Islet of Langerhans (tissue), 1 donor: Measurements from ENCODE around the gene SLC26A3.

Source experiments
- FAIRE-seq: peaks from one replicate; lab custom pipeline; 2011; peaks lifted over from hg19 to GRCh38; lab: Jason Lieb, UNC

SLC26A3 gene

GRCh38 chr7:107815254-107815882, 12.3 kb upstream of the SLC26A3 start:
- no peak for FAIRE-seq

DNA sequence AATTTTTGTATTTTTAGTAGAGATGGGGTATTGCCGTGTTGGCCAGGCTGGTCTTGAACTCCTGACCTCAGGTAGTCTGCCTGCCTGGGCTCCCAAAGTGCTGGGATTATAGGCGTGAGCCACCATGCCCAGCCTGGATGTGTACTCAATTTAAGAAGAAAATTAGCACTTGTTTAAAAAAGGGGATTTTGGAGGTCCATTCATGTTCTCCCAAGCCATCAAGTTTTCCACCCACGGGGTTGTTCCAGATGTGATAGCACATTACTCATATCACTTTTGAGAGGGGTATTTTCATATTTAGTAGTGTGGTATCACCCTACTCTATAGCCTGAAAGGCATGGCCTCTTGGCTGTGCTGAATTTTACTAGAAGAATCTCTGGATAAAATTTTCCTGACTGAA, 10.5 kb upstream of the SLC26A3 start:
- no peak for FAIRE-seq

DNA sequence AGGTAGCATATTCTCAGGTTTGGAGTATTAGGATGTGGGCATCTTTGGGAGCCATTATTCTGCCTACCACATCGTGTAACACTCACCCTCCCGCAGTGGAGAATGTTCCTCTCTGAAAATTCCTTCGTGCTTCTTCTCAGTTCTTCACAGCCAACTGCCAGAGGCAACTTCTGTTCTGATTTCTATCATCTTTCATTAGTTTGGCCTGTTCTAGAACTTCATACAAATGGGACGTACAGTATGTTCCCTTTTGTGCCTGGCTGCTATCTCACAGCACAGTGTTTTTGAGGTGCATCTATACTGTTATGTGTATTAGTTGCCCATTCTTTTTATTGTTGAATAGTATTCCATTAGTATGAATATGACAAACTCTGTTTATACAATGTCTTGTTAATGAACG, 8.9 kb upstream of the SLC26A3 start:
- no peak for FAIRE-seq

DNA sequence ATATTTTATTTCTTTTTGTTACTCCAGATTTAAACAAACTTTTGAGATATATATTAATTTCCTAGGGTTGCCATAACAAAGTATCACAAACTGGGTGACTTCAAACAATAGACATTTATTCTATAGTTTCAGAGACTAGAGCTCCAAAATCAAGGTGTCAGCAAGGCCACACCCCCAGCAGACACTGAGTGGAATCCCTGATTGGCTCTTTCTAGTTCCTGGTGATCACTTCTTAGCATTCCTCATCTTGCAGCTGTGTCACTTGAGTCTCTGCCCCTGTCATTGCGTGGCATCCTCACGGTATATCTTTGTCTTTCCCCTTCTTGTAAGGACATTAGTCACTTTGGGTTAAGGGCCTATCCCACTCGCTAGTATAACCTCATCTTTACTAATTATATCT, 7.6 kb upstream of the SLC26A3 start:
- FAIRE-seq = no peak

GRCh38 chr7:107809179-107809578, 6.2 kb upstream of the SLC26A3 start:
- no peak for FAIRE-seq

DNA sequence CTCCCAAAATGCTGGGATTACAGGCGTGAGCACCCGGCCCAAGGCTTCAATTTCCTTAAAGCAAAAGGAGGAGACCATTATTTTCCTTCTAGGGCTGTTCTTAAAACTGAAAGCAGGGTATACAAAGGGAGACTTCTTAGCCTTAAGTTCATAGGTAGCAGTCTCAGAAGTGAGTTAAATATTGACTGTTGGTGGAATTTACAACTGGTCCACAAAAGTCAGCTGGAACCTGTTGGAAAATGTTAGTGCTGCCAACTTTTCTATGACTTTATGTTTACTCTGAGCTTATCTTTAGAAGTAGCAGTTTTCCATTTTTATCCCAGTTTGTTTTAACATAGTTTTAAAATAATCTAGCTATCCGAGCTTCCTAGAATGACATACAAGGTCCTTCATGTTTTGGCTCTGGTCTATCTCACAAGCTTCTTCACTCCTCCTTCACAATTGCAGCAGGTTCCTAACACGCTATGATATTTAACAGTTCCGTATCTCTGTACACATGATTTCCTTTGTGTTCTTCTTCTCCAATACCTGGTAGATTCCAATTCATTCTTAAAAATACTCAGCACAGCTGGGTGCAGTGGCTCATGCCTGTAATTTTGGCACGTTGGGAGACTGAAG, 3.3 kb downstream of the SLC26A3 start:
- FAIRE-seq = no peak

GRCh38 chr7:107792364-107792763, 10.7 kb downstream of the SLC26A3 start:
- FAIRE-seq = no peak

GRCh38 chr7:107789647-107790046, 13.4 kb downstream of the SLC26A3 start:
- FAIRE-seq = no peak

GRCh38 chr7:107788662-107789061, 14.4 kb downstream of the SLC26A3 start:
- no peak for FAIRE-seq

DNA sequence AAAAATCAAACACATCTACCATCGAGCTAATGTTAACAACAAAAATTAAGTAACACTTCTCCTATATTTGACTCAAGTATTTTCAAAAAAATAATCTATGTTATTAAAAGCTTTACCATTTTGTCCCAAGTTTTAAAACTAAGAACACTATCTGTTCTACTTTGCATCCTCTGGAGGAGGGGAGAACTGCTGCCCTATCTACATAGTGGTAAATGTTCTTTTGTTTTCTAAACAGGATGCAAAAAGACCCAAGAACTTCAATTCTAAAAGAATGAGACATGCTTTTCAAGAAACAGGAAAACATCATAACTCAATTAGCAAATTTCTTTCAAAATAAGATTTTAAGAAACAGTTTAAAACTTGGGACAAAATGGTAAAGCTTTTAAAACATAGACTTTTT, 14.8 kb downstream of the SLC26A3 start:
- no peak for FAIRE-seq

DNA sequence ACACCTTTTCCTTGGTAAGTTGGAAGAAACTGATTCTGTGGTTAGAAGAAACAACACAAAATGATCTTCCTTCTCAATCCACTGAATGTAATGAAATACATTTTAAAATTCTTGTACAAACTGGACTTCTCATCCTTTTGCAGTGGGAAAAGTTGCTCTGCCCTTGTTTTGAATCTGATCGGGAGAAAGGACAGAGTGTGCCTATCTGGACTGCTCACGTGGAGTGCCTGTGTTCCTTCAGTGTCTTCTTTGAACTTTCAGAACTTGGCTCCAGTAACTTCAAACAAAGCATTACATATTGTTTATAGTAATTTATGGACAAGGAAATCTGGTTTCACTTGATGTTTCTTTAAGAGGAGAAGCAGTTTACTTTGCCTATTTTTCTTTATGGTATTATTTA, 17.1 kb downstream of the SLC26A3 start:
- no peak for FAIRE-seq

GRCh38 chr7:107785170-107785569, 17.9 kb downstream of the SLC26A3 start:
- FAIRE-seq = no peak

GRCh38 chr7:107783648-107784047, 19.4 kb downstream of the SLC26A3 start:
- FAIRE-seq = no peak

- no peak for FAIRE-seq
Observed at GRCh38 chr7:107782374-107782773, 20.6 kb downstream of the SLC26A3 start.

DNA sequence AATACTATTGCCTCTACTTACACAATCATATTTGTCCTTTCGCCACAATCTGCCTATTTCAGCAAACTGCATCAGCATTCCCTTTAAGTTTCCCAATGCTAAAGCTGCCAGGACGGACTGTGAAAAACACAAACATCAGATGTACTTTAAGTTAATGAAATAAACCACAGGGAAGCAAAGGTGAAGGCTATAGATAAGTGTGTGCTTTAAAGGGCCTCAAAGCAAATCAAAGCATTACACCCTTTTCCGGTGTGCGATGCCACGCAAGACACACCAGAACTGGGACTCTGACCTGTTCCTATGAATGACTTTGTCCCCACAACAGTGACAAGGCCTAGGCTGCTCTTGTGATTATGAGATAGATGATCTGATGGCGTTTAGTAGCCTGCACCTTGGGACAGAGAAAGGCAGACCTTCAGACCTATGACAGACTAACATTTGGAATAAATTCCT, 23.4 kb downstream of the SLC26A3 start:
- no peak for FAIRE-seq

GRCh38 chr7:107778283-107778682, 24.7 kb downstream of the SLC26A3 start:
- FAIRE-seq = no peak

DNA sequence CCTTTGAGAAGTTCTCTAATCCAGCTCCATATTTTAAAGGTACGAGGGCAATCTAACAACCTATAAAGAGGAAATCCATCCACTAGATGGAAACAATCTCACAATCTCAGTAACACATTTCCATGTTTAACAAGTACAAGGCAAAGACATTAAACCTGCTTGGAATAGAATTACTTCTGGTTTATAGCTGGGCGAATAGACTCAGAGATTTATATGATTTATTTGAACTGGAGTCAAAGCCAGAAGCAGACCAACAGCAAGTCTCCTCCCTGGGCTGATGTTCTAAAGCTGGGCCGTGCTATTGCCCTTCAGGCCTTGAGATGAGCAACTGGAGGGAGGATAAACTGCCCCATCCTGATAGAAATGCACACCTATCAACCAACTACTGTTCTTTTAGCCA, 25.3 kb downstream of the SLC26A3 start:
- FAIRE-seq = no peak

- no peak for FAIRE-seq
Observed at GRCh38 chr7:107773027-107773426, 30.0 kb downstream of the SLC26A3 start.

DNA sequence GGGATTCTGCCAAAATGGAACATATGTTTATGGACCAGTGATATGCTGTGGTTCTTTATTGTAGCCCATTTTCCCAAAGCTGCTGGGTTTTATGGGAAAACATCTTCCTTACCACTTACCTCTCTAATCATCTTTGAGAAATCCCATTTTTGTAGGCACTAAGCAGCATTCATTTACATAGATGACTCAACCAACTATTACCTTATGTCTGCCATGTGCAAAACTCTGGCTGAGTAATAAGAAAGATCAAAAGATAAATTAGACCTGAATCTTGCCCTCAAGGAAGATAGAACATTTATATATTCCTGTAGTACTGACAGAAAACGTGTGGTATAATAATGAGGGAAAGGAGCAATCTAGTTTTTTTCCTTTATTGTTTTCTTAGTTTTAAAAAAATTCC, 34.8 kb downstream of the SLC26A3 start:
- no peak for FAIRE-seq

DNA sequence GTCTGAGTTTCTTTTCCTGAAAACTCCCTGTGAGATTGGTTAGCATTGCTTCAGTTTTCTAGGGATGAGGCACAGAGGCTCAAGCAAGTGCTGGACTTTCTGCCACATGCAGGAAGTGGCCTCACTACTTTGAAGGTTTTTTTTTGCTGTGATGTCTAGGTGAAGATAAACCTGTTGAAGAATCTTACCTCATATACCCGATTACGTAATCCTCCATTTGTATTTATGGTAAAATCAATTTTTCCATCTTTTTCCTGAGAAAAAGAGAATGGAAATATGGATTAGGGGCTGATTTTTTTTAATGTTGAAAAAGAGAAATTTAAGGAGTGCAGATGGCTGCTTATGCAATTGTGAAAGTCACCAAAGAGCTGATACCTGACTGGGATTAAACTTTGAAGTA, 35.6 kb downstream of the SLC26A3 start:
- no peak for FAIRE-seq

GRCh38 chr7:107758667-107759066, 44.4 kb downstream of the SLC26A3 start:
- FAIRE-seq = no peak

- FAIRE-seq = peak; percentile 38
Observed at GRCh38 chr7:107754642-107755041, 48.4 kb downstream of the SLC26A3 start.

GRCh38 chr7:107751113-107751512, 51.9 kb downstream of the SLC26A3 start:
- FAIRE-seq = no peak

- FAIRE-seq = no peak
Observed at GRCh38 chr7:107746006-107746405, 57.0 kb downstream of the SLC26A3 start.
